HepG2 (cell line): ENCODE results near the gene SPTAN1. TPM values are rescaled to one million over a fixed set of nuclear protein-coding genes. Genes with fewer than 3 reads are reported as not detected.

Experiments used
- ATAD3A ChIP-seq: sonication (generic); formaldehyde crosslinking; IDR thresholded peaks from 2 replicates; pipeline ENCODE4 v1.4.0; 2020; ENCODE audit warnings: missing genetic modification reagents
- GZF1 ChIP-seq: sonication (generic); formaldehyde crosslinking; IDR thresholded peaks from 2 replicates; pipeline ENCODE4 v1.5.1; 2020; ENCODE audit warnings: mild to moderate bottlenecking, missing genetic modification reagents
- HMG20B ChIP-seq: conservative IDR thresholded peaks from 2 replicates; pipeline ENCODE4 v1.6.1; 2016; ENCODE audit warnings: missing genetic modification reagents, missing compliant biosample characterization
- HNRNPH1 ChIP-seq: fragments of 200-400 bp; formaldehyde crosslinking; optimal IDR thresholded peaks from 2 replicates; pipeline ENCODE3; 2017; ENCODE audit warnings: mild to moderate bottlenecking, low read depth, low read length
- KDM6A ChIP-seq: IDR thresholded peaks from 2 replicates; pipeline ENCODE4 v1.6.1; 2016; ENCODE audit warnings: low read depth
- KLF13 ChIP-seq: sonication (generic); formaldehyde crosslinking; IDR thresholded peaks from 2 replicates; pipeline ENCODE4 v1.4.0; 2020; ENCODE audit warnings: mild to moderate bottlenecking, missing genetic modification reagents
- MAF1 ChIP-seq: sonication (generic); formaldehyde crosslinking; IDR thresholded peaks from 2 replicates; pipeline ENCODE4 v1.5.0; 2020; ENCODE audit warnings: missing genetic modification reagents, borderline replicate concordance
- NR3C1 ChIP-seq: sonication (generic); formaldehyde crosslinking; IDR thresholded peaks from 2 replicates; pipeline ENCODE4 v1.4.0; 2020; ENCODE audit warnings: missing genetic modification reagents
- POGK ChIP-seq: sonication (generic); formaldehyde crosslinking; conservative IDR thresholded peaks from 2 replicates; pipeline ENCODE4 v1.8.0; 2022; ENCODE audit warnings: mild to moderate bottlenecking, moderate library complexity, missing genetic modification reagents
- SAP130 ChIP-seq: IDR thresholded peaks from 2 replicates; pipeline ENCODE4 v1.6.1; 2016; ENCODE audit warnings: low read depth
- SMAD9 ChIP-seq: sonication (generic); formaldehyde crosslinking; IDR thresholded peaks from 2 replicates; pipeline ENCODE4 v1.5.1; 2020; ENCODE audit warnings: mild to moderate bottlenecking, missing genetic modification reagents
- SNAPC2 ChIP-seq: sonication (generic); formaldehyde crosslinking; IDR thresholded peaks from 2 replicates; pipeline ENCODE4 v1.8.1; 2022; ENCODE audit warnings: mild to moderate bottlenecking, missing genetic modification reagents
- ZBTB7B ChIP-seq: sonication (generic); formaldehyde crosslinking; IDR thresholded peaks from 2 replicates; pipeline ENCODE4 v1.4.0; 2020; ENCODE audit warnings: missing genetic modification reagents
- ZNF431 ChIP-seq: sonication (generic); formaldehyde crosslinking; IDR thresholded peaks from 2 replicates; pipeline ENCODE4 v1.9.0; 2022; ENCODE audit warnings: missing genetic modification reagents, low read depth, mild to moderate bottlenecking, borderline replicate concordance
- ZNF567 ChIP-seq: sonication (generic); formaldehyde crosslinking; IDR thresholded peaks from 2 replicates; pipeline ENCODE4 v1.8.1; 2023; ENCODE audit warnings: mild to moderate bottlenecking, missing genetic modification reagents, borderline replicate concordance
- ZNF616 ChIP-seq: sonication (generic); formaldehyde crosslinking; IDR thresholded peaks from 2 replicates; pipeline ENCODE4 v1.5.0; 2020; ENCODE audit warnings: low read depth, mild to moderate bottlenecking, missing genetic modification reagents
- ZNF746 ChIP-seq: sonication (generic); formaldehyde crosslinking; IDR thresholded peaks from 2 replicates; pipeline ENCODE4 v1.8.0; 2022; ENCODE audit warnings: mild to moderate bottlenecking, missing genetic modification reagents
- polyA plus RNA-seq, 8 experiments: library from polyadenylated mRNA; depleted of rRNA in 3 of 8; stranded (reverse) in 7 of 8; unstranded in 1 of 8; fragments of >200 nt; fragmentation: Illumina TruSeq in 4 of 8; extraction: Trizol in 4 of 8; gene quantifications; 2 replicates each; pipeline versions ENCODE4 v1.2.1 to v1.2.3, GENCODE V29; 2011 to 2016; ENCODE audit warnings: low read depth in 4 of 8, missing spikeins in 1 of 8, mixed read lengths in 1 of 8; ENCODE audit not compliant: insufficient read depth in 1 of 8
- total RNA-seq, 5 experiments: library from RNA; depleted of rRNA; stranded (reverse); fragments of >200 nt; fragmentation: Illumina TruSeq; extraction: Trizol; gene quantifications; 2 replicates each; pipeline ENCODE4 v1.2.3, GENCODE V29; 2016; ENCODE audit warnings: low read depth in 1 of 5
- TF ChIP-seq, protein P1 (sequence below): sonication (generic); formaldehyde crosslinking; IDR thresholded peaks from 2 replicates; pipeline ENCODE4 v1.4.0; 2020; ENCODE audit warnings: missing genetic modification reagents, borderline replicate concordance
- TF ChIP-seq, protein P2 (sequence below): IDR thresholded peaks from 2 replicates; pipeline ENCODE4 v1.6.1; 2016; ENCODE audit warnings: mild to moderate bottlenecking, missing biosample characterization, missing genetic modification reagents
- TF ChIP-seq, protein P3 (sequence below): fragments of 450-650 bp; IDR thresholded peaks from 2 replicates; pipeline ENCODE4 v1.6.1; 2016
- TF ChIP-seq, protein P4 (sequence below): sonication (generic); formaldehyde crosslinking; IDR thresholded peaks from 2 replicates; pipeline ENCODE4 v1.5.0; 2020; ENCODE audit warnings: mild to moderate bottlenecking, missing genetic modification reagents

Gene SPTAN1
- total and polyA plus RNA-seq, 2 of the 13 experiments (the other 11 are each of a cell fraction or from before 2014, with no cell fraction given): 106 to 111 TPM

DNA sequence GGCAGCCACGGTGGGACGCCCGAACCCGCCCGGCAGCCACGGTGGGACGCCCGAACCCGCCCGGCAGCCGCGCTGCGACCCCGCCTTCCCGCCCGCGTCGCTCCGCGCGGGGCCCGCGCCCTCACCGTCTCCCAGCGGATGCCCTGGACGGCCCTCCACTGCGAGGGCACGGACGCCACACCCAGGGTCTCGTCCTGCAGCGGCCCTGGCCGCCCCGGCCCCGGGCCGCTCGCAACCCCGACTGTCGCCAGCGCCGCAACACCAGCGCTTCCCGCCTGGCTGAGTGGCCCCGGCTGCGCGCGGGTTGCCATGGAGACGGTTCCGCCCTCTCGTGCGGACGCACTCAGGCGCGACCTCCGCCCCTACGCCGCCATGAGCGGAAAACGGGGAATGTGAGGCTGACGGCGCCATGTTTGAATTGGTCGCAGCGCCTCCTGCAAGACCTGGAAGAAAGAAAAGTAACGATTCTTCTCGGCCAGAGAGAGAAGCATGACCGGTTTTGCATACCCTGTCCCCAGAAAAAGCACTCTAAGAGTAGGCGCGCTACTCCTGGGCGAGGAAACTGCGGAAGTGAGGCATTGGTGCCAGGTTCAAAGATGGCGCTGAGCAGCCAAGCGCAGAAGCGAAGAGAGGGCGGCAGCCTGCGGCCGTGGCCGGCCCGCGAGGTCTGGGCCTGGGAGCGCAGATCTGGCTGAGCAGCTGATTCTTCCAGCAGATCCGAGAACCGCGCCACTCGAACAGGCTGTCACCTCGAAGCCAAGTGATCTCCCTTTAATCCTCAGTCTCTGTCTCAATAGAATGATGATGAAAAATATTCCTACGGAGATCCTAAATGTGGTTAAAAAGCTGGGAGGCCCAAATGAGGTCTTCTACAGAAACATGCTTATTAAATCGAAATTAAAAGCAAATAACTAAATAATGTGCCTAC lies 104.3 kb downstream of the SPTAN1 start, which contains the start of gene DYNC2I2 (continued):
- TF ChIP-seq, protein P1, sequence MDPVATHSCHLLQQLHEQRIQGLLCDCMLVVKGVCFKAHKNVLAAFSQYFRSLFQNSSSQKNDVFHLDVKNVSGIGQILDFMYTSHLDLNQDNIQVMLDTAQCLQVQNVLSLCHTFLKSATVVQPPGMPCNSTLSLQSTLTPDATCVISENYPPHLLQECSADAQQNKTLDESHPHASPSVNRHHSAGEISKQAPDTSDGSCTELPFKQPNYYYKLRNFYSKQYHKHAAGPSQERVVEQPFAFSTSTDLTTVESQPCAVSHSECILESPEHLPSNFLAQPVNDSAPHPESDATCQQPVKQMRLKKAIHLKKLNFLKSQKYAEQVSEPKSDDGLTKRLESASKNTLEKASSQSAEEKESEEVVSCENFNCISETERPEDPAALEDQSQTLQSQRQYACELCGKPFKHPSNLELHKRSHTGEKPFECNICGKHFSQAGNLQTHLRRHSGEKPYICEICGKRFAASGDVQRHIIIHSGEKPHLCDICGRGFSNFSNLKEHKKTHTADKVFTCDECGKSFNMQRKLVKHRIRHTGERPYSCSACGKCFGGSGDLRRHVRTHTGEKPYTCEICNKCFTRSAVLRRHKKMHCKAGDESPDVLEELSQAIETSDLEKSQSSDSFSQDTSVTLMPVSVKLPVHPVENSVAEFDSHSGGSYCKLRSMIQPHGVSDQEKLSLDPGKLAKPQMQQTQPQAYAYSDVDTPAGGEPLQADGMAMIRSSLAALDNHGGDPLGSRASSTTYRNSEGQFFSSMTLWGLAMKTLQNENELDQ: no peak
- no peak for TF ChIP-seq KLF13
- no peak for TF ChIP-seq KDM6A
- peak; percentile 94 for TF ChIP-seq POGK (CRISPR knock-in tag)
- TF ChIP-seq SAP130 (CRISPR knock-in tag): peak; percentile 97
- no peak for TF ChIP-seq ZBTB7B
- 0 out of 2 replicates have a peak, but pooled peaks have one; percentile 84 for TF ChIP-seq ZNF431 (CRISPR knock-in tag)
- TF ChIP-seq GZF1 (CRISPR knock-in tag): 0 out of 2 replicates have a peak, but pooled peaks have one; percentile 60
- peak; percentile 32; the same call in 1 of the 2 replicates for TF ChIP-seq ZNF746 (CRISPR knock-in tag)
- TF ChIP-seq, protein P2, sequence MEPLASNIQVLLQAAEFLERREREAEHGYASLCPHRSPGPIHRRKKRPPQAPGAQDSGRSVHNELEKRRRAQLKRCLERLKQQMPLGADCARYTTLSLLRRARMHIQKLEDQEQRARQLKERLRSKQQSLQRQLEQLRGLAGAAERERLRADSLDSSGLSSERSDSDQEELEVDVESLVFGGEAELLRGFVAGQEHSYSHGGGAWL (CRISPR knock-in tag): peak; percentile 46; the same call in 1 of the 2 replicates
- TF ChIP-seq ATAD3A (CRISPR knock-in tag): no peak
- no peak for TF ChIP-seq ZNF567 (CRISPR knock-in tag)
- no peak for TF ChIP-seq SNAPC2
- TF ChIP-seq, protein P3, sequence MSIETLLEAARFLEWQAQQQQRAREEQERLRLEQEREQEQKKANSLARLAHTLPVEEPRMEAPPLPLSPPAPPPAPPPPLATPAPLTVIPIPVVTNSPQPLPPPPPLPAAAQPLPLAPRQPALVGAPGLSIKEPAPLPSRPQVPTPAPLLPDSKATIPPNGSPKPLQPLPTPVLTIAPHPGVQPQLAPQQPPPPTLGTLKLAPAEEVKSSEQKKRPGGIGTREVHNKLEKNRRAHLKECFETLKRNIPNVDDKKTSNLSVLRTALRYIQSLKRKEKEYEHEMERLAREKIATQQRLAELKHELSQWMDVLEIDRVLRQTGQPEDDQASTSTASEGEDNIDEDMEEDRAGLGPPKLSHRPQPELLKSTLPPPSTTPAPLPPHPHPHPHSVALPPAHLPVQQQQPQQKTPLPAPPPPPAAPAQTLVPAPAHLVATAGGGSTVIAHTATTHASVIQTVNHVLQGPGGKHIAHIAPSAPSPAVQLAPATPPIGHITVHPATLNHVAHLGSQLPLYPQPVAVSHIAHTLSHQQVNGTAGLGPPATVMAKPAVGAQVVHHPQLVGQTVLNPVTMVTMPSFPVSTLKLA: peak; percentile 56; the same call in 1 of the 2 replicates
- TF ChIP-seq, protein P4, sequence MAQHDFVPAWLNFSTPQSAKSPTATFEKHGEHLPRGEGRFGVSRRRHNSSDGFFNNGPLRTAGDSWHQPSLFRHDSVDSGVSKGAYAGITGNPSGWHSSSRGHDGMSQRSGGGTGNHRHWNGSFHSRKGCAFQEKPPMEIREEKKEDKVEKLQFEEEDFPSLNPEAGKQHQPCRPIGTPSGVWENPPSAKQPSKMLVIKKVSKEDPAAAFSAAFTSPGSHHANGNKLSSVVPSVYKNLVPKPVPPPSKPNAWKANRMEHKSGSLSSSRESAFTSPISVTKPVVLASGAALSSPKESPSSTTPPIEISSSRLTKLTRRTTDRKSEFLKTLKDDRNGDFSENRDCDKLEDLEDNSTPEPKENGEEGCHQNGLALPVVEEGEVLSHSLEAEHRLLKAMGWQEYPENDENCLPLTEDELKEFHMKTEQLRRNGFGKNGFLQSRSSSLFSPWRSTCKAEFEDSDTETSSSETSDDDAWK (CRISPR knock-in tag): no peak
- TF ChIP-seq NR3C1 (CRISPR knock-in tag): no peak
- TF ChIP-seq SMAD9 (CRISPR knock-in tag): no peak
- no peak for TF ChIP-seq HNRNPH1
- no peak; the same call in 1 of the 2 replicates for TF ChIP-seq HMG20B (CRISPR knock-in tag)
- TF ChIP-seq MAF1: peak; percentile 71; the same call in 1 of the 2 replicates
- 0 out of 2 replicates have a peak, but pooled peaks have one; percentile 71 for TF ChIP-seq ZNF616 (CRISPR knock-in tag)
